KOPT-K1 (cell line): ENCODE measurements around the gene ZNF358.

Experiments used
- H3K27ac ChIP-seq: fragments of 200-600 bp; sonication (generic); 2 replicates; pipeline ENCODE4 v1.5.1; 2016; ENCODE audit warnings: antibody characterized with exemption, mild to moderate bottlenecking, low read depth, low read length; ENCODE audit not compliant: poor library complexity, severe bottlenecking
- H3K36me3 ChIP-seq: fragments of 200-600 bp; sonication (generic); 2 replicates; pipeline ENCODE4 v1.5.1; 2017; ENCODE audit warnings: antibody characterized with exemption, mild to moderate bottlenecking, low read length, moderate library complexity; ENCODE audit not compliant: insufficient read depth
- H3K9me3 ChIP-seq: fragments of 200-600 bp; sonication (generic); 2 replicates; pipeline ENCODE4 v1.5.1; 2017; ENCODE audit warnings: antibody characterized with exemption, low read length, mild to moderate bottlenecking; ENCODE audit not compliant: insufficient read depth, poor library complexity, severe bottlenecking

Gene ZNF358

GRCh38 chr19:7480222-7480969 lies 35.5 kb upstream of the ZNF358 start:
- Histone ChIP-seq H3K27ac (no peak overlapping the region), H3K9me3 (no peaks in the 10 kb centered on the region), H3K36me3 (no peaks in the 10 kb centered on the region; the same call in 1 of the 2 replicates)

GRCh38 chr19:7480970-7481255 lies 35.0 kb upstream of the ZNF358 start:
- no peaks in the 10 kb centered on the region for H3K36me3 ChIP-seq
- H3K27ac ChIP-seq = no peak overlapping the region
- no peaks in the 10 kb centered on the region for H3K9me3 ChIP-seq

GRCh38 chr19:7482584-7483439 lies 33.1 kb upstream of the ZNF358 start:
- H3K9me3 ChIP-seq = no peaks in the 10 kb centered on the region
- no peaks in the 10 kb centered on the region for H3K36me3 ChIP-seq
- no peak overlapping the region for H3K27ac ChIP-seq

GRCh38 chr19:7483720-7484201 lies 32.1 kb upstream of the ZNF358 start:
- no peaks in the 10 kb centered on the region for H3K9me3 ChIP-seq
- no peaks in the 10 kb centered on the region for H3K36me3 ChIP-seq
- H3K27ac ChIP-seq = no peak overlapping the region

- H3K9me3 ChIP-seq = no peaks in the 10 kb centered on the region
- no peaks in the 10 kb centered on the region for H3K36me3 ChIP-seq
- no peak overlapping the region for H3K27ac ChIP-seq
These were observed 29.0 kb upstream of the ZNF358 start for GRCh38 chr19:7486923-7487322.

GRCh38 chr19:7488736-7489353 lies 27.1 kb upstream of the ZNF358 start, which contains the start of gene PEX11G:
Gene PEX11G (minus strand): TSS chr19:7489035. CDS start chr19:7489010, 25 bp downstream.
- Histone ChIP-seq H3K36me3 (no peaks in the 10 kb centered on the region), H3K9me3 (no peaks in the 10 kb centered on the region), H3K27ac (peak within 1 kb of the TSS; percentile 42)

- Histone ChIP-seq H3K36me3 (no peaks in the 10 kb centered on the region), H3K27ac (no peak overlapping the region), H3K9me3 (no peaks in the 10 kb centered on the region)
These were observed 26.3 kb upstream of the ZNF358 start for GRCh38 chr19:7489609-7490044.

GRCh38 chr19:7492142-7492541 lies 23.8 kb upstream of the ZNF358 start:
- no peak overlapping the region for H3K27ac ChIP-seq
- no peaks in the 10 kb centered on the region for H3K9me3 ChIP-seq

GRCh38 chr19:7492558-7492957 lies 23.3 kb upstream of the ZNF358 start:
- H3K27ac ChIP-seq = no peak overlapping the region
- H3K36me3 ChIP-seq = no peaks in the 10 kb centered on the region
- H3K9me3 ChIP-seq = no peaks in the 10 kb centered on the region

More at GRCh38 chr19:7492142-7492541, 23.8 kb upstream of the ZNF358 start:
- H3K36me3 ChIP-seq = no peaks in the 10 kb centered on the region

GRCh38 chr19:7494416-7495098 lies 21.3 kb upstream of the ZNF358 start:
- no peak overlapping the region for H3K27ac ChIP-seq
- H3K36me3 ChIP-seq = no peaks in the 10 kb centered on the region
- no peaks in the 10 kb centered on the region for H3K9me3 ChIP-seq

GRCh38 chr19:7497292-7497691 lies 18.6 kb upstream of the ZNF358 start:
- H3K9me3 ChIP-seq = no peaks in the 10 kb centered on the region
- no peaks in the 10 kb centered on the region for H3K36me3 ChIP-seq
- no peak overlapping the region for H3K27ac ChIP-seq

GRCh38 chr19:7500811-7501450 lies 15.0 kb upstream of the ZNF358 start:
- H3K36me3 ChIP-seq = no peaks in the 10 kb centered on the region
- H3K9me3 ChIP-seq = no peaks in the 10 kb centered on the region
- no peak overlapping the region for H3K27ac ChIP-seq

GRCh38 chr19:7502552-7502951 lies 13.4 kb upstream of the ZNF358 start:
- no peaks in the 10 kb centered on the region for H3K36me3 ChIP-seq
- no peaks in the 10 kb centered on the region for H3K9me3 ChIP-seq
- H3K27ac ChIP-seq = no peak overlapping the region

GRCh38 chr19:7504684-7505083 lies 11.2 kb upstream of the ZNF358 start:
- H3K27ac ChIP-seq = no peak overlapping the region

More at GRCh38 chr19:7504684-7505083, 11.2 kb upstream of the ZNF358 start:
- H3K36me3 ChIP-seq = no peaks in the 10 kb centered on the region
- no peaks in the 10 kb centered on the region for H3K9me3 ChIP-seq
